ENCODE results near the gene CHL1. TPM values are rescaled to one million over a fixed set of nuclear protein-coding genes. Genes with fewer than 3 reads are reported as not detected.

The CHL1 gene, protein sequence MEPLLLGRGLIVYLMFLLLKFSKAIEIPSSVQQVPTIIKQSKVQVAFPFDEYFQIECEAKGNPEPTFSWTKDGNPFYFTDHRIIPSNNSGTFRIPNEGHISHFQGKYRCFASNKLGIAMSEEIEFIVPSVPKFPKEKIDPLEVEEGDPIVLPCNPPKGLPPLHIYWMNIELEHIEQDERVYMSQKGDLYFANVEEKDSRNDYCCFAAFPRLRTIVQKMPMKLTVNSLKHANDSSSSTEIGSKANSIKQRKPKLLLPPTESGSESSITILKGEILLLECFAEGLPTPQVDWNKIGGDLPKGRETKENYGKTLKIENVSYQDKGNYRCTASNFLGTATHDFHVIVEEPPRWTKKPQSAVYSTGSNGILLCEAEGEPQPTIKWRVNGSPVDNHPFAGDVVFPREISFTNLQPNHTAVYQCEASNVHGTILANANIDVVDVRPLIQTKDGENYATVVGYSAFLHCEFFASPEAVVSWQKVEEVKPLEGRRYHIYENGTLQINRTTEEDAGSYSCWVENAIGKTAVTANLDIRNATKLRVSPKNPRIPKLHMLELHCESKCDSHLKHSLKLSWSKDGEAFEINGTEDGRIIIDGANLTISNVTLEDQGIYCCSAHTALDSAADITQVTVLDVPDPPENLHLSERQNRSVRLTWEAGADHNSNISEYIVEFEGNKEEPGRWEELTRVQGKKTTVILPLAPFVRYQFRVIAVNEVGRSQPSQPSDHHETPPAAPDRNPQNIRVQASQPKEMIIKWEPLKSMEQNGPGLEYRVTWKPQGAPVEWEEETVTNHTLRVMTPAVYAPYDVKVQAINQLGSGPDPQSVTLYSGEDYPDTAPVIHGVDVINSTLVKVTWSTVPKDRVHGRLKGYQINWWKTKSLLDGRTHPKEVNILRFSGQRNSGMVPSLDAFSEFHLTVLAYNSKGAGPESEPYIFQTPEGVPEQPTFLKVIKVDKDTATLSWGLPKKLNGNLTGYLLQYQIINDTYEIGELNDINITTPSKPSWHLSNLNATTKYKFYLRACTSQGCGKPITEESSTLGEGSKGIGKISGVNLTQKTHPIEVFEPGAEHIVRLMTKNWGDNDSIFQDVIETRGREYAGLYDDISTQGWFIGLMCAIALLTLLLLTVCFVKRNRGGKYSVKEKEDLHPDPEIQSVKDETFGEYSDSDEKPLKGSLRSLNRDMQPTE (N-terminal part only)
- 0.59 and 1.4 TPM in 2 replicates for total RNA-seq (ENCODE audit: low replicate concordance)
- long read RNA-seq = 0 reads

DNA sequence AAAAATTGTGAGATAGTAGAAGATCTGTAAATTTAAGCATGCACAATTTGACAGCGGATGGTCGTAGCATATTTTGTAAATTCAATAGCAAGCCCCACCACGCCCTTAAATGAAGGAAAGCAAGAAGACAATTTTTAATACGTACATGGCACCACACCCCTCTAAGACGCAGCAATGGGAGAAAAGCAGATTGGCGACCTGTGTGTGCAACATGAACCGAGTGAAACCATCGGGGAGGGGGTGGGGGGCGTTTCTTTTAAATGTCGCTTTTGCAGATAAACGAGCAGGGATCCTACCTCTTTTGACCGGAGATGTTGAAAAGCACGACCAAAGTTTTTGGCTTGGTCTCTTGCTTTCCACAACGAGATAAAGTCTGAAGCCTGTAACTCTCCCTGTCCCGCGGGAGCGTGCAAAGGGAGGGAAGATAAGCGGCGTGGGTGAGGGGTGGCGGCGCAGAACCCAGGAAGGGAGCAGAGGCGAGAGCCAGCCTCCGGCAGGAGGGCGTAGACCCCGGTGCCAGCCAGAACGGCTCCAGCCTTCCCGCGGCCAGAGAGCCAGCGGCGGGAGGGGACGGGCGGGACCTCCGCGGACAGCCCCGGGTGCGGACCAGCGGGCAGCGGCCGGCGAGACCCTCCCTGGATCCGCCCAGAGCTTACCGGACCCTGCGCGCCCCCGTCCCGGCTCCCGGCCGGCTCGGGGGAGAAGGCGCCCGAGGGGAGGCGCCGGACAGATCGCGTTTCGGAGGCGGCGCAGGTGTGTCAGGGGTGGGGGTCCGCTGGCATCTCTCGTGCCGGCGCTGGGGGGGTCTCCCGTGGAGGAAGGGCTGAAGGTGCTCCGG is at the start of gene CHL1:
CHL1 (plus strand) TSS at position 453 of the 838 bp plus-strand sequence. CDS start 123,014 bp downstream, outside the sequence.
- H3K27me3 Mint-ChIP-seq = peaks cover 89% of the 10 kb centered on the region
- TF ChIP-seq, protein P1, sequence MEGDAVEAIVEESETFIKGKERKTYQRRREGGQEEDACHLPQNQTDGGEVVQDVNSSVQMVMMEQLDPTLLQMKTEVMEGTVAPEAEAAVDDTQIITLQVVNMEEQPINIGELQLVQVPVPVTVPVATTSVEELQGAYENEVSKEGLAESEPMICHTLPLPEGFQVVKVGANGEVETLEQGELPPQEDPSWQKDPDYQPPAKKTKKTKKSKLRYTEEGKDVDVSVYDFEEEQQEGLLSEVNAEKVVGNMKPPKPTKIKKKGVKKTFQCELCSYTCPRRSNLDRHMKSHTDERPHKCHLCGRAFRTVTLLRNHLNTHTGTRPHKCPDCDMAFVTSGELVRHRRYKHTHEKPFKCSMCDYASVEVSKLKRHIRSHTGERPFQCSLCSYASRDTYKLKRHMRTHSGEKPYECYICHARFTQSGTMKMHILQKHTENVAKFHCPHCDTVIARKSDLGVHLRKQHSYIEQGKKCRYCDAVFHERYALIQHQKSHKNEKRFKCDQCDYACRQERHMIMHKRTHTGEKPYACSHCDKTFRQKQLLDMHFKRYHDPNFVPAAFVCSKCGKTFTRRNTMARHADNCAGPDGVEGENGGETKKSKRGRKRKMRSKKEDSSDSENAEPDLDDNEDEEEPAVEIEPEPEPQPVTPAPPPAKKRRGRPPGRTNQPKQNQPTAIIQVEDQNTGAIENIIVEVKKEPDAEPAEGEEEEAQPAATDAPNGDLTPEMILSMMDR (conservative IDR thresholded peaks at IDR 0.05) = no peak

DNA sequence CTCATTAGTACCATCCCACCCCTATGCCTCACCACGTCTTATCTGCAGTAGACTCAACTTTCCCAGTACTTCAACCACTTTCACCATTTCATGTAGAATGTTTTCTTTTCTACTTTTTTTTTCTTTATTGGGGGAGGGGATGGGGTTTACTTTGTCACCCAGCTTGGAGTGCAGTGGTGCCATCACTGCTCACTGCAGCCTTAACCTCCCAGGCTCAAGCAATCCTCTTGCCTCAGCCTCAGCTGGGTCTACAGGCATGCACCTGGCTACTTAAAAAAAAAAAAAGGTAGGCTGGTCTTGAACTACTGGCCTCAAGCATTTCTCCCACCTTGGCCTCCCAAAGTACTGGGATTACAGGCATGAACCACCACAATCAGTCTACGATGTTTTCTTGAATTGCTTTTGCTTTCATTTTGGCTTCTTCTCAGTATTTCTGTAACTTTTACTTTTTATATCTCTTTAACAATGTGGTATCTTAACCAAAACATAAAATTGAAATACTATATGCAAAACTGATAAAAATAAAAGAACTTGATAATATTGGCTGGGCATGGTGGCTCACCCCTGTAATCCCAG is 44.9 kb upstream of the CHL1 start:
- Mint-ChIP-seq H3K4me3 (no peak overlapping the region), H3K27ac (no peak overlapping the region), H3K27me3 (peaks cover 6% of the 10 kb centered on the region), H3K4me1 (ENCODE audit: unreplicated experiment) (no peaks in the 10 kb centered on the region), H3K9me3 (no peaks in the 10 kb centered on the region), H3K36me3 (no peaks in the 10 kb centered on the region)
- TF ChIP-seq, protein P1 (conservative IDR thresholded peaks at IDR 0.05) = no peak
- DNase-seq (ENCODE audit: extremely low spot score, unreplicated experiment) = no peak

More for the DNA sequence above, at the start of gene CHL1:
- Mint-ChIP-seq H3K4me3 (peak within 1 kb of the TSS; percentile 89), H3K27ac (no peak within 1 kb of the TSS), H3K9me3 (no peaks in the 10 kb centered on the region), H3K36me3 (no peaks in the 10 kb centered on the region), H3K4me1 (ENCODE audit: unreplicated experiment) (peaks cover 6% of the 10 kb centered on the region)
- DNase-seq (ENCODE audit: extremely low spot score, unreplicated experiment) = peak; percentile 67

DNA sequence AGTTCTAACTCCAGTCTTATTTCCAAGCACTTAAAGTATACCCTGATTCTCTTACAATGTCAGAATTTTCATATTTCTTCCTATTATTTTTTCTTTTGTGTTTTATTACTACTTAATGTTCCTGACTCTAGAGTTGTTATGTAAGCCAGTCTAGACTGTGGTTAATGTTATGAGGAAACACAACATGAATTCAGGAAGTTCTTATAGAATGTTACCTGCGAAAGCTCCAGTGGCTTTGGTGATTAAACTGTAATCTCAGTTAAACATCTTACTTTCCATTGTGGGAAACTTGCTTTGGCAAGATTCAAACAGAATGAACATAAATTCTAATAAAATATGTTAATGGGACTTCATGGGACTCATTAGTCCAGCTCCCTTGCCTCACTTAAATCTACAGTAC is 36.6 kb upstream of the CHL1 start:
- Mint-ChIP-seq H3K27me3 (peaks cover 27% of the 10 kb centered on the region), H3K4me3 (no peak overlapping the region), H3K4me1 (ENCODE audit: unreplicated experiment) (no peaks in the 10 kb centered on the region), H3K9me3 (no peaks in the 10 kb centered on the region), H3K36me3 (no peaks in the 10 kb centered on the region), H3K27ac (no peak overlapping the region)
- no peak for DNase-seq (ENCODE audit: extremely low spot score, unreplicated experiment)
- TF ChIP-seq, protein P1 (conservative IDR thresholded peaks at IDR 0.05) = no peak

DNA sequence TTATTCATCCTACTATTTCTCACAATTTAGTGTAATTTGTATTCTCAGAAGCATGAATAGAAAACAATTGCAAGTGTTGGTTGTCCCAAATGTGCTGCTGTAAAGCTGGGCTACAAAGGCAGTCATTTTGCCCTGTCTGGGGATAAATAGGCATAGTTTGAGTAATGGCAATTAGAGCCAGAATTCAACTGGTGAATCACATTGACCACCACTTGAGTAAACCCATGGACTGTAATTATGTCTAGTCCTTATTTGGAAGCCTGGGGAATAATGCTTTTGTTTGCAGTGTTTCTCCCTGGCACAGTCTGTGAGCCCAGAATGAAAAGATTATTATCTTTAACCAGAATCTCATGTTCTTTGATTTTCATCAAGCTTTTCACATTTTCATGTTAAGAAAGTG is 30.5 kb upstream of the CHL1 start:
- no peaks in the 10 kb centered on the region for H3K36me3 Mint-ChIP-seq
- no peak overlapping the region for H3K27ac Mint-ChIP-seq
- no peak for DNase-seq (ENCODE audit: extremely low spot score, unreplicated experiment)
- peaks cover 33% of the 10 kb centered on the region for H3K27me3 Mint-ChIP-seq
- no peaks in the 10 kb centered on the region for H3K4me1 Mint-ChIP-seq (ENCODE audit: unreplicated experiment)
- no peak overlapping the region for H3K4me3 Mint-ChIP-seq
- TF ChIP-seq, protein P1 (conservative IDR thresholded peaks at IDR 0.05) = no peak
- no peaks in the 10 kb centered on the region for H3K9me3 Mint-ChIP-seq
